ENCODE measurements around the gene AMMECR1.

Gene AMMECR1

DNA sequence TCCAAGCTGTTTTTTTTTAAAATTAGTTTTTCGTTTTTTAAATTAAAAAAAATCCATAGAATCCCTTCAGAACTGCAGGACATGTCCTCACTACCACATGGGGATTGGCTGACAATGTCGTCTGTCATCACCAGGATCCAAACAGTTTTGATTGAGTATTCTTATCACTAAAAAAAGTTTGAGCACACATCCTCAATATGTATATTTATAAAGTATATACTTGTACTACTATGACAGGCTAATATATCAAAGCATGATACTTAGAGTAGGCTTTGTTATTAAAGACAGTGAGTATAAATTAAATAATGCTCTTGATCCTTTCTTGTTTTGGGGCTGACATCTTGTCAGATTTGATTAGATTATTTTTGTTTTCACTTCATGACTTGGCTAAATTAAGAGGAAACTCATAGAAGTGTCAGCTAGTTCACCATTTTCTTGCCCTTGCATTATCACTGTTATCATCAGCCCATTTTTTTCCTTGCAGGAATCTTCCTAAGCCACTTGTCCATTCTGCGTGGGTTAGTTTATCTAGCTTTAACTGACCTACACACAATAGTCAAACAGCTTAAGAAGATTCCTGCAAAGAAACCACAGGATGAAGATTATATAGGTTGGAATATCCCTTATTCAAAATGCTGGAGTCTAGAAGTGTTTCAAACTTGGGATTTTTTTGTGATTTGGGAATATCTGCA is 92.8 kb downstream of the AMMECR1 start:
- H3K27me3 ChIP-seq = no peaks in the 10 kb centered on the region
- no peak for DNase-seq
- no peaks in the 10 kb centered on the region for H3K9me3 ChIP-seq
- no peak overlapping the region for H3K27ac ChIP-seq
- H3K4me3 ChIP-seq = no peak overlapping the region
- H3K36me3 ChIP-seq = no peaks in the 10 kb centered on the region
- intact Hi-C loops (cut with DNase I; ENCODE audit: low total_unique reads) = no loop called here
- no peaks in the 10 kb centered on the region for H3K4me1 ChIP-seq
- TF ChIP-seq, protein P1, sequence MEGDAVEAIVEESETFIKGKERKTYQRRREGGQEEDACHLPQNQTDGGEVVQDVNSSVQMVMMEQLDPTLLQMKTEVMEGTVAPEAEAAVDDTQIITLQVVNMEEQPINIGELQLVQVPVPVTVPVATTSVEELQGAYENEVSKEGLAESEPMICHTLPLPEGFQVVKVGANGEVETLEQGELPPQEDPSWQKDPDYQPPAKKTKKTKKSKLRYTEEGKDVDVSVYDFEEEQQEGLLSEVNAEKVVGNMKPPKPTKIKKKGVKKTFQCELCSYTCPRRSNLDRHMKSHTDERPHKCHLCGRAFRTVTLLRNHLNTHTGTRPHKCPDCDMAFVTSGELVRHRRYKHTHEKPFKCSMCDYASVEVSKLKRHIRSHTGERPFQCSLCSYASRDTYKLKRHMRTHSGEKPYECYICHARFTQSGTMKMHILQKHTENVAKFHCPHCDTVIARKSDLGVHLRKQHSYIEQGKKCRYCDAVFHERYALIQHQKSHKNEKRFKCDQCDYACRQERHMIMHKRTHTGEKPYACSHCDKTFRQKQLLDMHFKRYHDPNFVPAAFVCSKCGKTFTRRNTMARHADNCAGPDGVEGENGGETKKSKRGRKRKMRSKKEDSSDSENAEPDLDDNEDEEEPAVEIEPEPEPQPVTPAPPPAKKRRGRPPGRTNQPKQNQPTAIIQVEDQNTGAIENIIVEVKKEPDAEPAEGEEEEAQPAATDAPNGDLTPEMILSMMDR (IDR thresholded peaks at IDR 0.05) = no peak

DNA sequence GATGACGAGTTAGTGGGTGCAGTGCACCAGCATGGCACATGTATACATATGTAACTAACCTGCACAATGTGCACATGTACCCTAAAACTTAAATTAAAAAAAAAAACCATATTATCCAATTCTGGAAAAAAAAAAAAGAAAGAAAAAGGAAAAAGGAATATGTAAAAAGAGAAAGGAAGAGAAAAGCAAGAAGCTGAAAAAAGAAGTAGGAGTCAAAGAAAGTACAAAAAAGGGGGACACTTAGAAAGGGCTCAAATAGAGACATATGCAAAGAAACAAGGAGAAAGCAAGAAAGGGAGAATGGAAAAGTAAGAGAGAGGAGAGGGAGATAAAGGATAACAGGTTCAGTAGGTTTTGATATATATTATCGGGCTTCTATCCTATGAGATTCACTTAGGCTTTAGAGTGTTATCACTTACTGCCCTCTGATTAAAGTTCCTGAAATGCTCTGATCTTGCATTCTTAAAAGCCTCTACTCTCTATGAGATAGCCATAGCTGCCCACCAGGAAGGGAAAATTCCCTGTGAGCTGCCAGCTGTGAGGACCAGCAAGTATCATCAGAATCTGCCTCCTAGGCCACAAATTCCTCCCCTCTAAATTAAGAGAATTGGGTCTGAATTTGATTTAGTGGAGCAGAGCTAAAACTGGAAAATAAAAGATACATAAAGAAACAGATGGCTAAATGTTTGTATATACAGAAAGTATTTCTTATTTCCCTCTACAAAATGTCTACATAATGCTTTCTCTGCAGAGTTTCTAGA is 95.2 kb downstream of the AMMECR1 start:
- H3K4me1 ChIP-seq = no peaks in the 10 kb centered on the region
- intact Hi-C loops (cut with DNase I; ENCODE audit: low total_unique reads) = no loop called here
- H3K27me3 ChIP-seq = no peaks in the 10 kb centered on the region
- no peak for DNase-seq
- no peaks in the 10 kb centered on the region for H3K9me3 ChIP-seq
- H3K36me3 ChIP-seq = no peaks in the 10 kb centered on the region
- H3K4me3 ChIP-seq = no peak overlapping the region
- H3K27ac ChIP-seq = no peak overlapping the region
- TF ChIP-seq, protein P1 (IDR thresholded peaks at IDR 0.05) = no peak

DNA sequence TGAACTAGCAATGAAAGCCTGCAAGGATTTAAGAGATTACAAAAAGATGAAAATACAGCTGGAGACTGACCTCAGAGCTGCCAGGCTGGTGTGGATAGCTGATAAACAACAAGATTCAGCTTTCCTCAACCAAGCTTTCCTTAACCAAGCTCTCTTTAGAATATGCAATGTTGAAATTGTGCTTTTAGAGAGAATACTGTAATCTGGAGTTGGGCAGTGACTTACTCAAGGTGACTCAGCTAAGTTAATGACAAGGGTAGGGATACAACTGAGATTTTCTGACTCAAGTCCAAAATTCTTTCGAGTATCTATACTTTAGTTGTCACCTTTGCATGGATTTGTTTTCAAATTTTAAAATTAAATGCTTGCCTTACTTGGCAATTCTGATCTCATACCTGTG is 98.0 kb downstream of the AMMECR1 start:
- H3K4me3 ChIP-seq = no peak overlapping the region
- H3K27ac ChIP-seq = no peak overlapping the region
- H3K4me1 ChIP-seq = no peaks in the 10 kb centered on the region
- H3K27me3 ChIP-seq = no peaks in the 10 kb centered on the region
- DNase-seq = no peak
- intact Hi-C loops (cut with DNase I; ENCODE audit: low total_unique reads) = no loop called here
- no peaks in the 10 kb centered on the region for H3K9me3 ChIP-seq
- no peaks in the 10 kb centered on the region for H3K36me3 ChIP-seq
- TF ChIP-seq, protein P1 (IDR thresholded peaks at IDR 0.05) = no peak

DNA sequence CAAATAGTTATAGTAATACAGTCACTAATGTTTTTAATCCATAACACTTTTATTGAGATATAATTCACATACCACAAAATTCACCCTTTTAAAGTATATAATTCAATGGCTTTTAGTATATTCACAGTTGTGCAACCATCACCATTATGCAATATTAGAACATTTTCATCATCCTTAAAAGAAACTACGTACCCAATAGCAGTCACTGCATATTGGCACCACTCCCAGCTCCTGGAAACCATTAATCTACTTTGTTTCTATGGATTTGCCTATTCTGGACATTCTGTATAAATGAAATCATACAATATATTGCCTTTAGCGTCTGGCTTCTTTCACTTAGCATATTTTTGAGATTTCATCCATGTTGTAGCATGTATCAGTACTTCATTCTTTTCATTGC is 99.3 kb downstream of the AMMECR1 start:
- H3K27ac ChIP-seq = no peak overlapping the region
- no peaks in the 10 kb centered on the region for H3K36me3 ChIP-seq
- H3K4me3 ChIP-seq = no peak overlapping the region
- H3K27me3 ChIP-seq = no peaks in the 10 kb centered on the region
- intact Hi-C loops (cut with DNase I; ENCODE audit: low total_unique reads) = no loop called here
- H3K4me1 ChIP-seq = no peaks in the 10 kb centered on the region
- no peaks in the 10 kb centered on the region for H3K9me3 ChIP-seq
- no peak for DNase-seq
- TF ChIP-seq, protein P1 (IDR thresholded peaks at IDR 0.05) = no peak

DNA sequence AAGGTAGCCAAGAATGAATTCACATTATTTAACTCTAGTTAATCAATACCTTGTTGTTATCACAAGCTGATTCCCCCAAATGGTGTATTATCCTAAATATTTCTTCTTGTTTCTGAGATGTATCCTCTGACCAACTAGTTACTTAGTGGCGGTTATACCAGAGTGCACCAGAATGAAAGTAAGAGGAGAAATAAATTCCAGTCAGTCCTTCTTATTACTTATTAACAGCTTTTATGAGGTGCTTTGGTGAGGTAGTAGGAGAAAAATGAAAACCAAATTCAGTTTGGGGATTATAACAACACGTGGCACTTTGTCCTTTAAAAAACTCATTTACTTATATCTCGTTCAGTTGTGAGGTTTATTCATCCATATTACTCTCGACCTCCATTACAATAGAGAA is 101.9 kb downstream of the AMMECR1 start:
- TF ChIP-seq, protein P1 (IDR thresholded peaks at IDR 0.05) = no peak
- H3K27me3 ChIP-seq = no peaks in the 10 kb centered on the region
- H3K4me3 ChIP-seq = no peak overlapping the region
- intact Hi-C loops (cut with DNase I; ENCODE audit: low total_unique reads) = no loop called here
- no peak overlapping the region for H3K27ac ChIP-seq
- H3K9me3 ChIP-seq = no peaks in the 10 kb centered on the region
- H3K4me1 ChIP-seq = no peaks in the 10 kb centered on the region
- no peaks in the 10 kb centered on the region for H3K36me3 ChIP-seq
- no peak for DNase-seq

All from tibial artery (tissue), 4 donors.